ENCODE results near the gene ME3.

DNA sequence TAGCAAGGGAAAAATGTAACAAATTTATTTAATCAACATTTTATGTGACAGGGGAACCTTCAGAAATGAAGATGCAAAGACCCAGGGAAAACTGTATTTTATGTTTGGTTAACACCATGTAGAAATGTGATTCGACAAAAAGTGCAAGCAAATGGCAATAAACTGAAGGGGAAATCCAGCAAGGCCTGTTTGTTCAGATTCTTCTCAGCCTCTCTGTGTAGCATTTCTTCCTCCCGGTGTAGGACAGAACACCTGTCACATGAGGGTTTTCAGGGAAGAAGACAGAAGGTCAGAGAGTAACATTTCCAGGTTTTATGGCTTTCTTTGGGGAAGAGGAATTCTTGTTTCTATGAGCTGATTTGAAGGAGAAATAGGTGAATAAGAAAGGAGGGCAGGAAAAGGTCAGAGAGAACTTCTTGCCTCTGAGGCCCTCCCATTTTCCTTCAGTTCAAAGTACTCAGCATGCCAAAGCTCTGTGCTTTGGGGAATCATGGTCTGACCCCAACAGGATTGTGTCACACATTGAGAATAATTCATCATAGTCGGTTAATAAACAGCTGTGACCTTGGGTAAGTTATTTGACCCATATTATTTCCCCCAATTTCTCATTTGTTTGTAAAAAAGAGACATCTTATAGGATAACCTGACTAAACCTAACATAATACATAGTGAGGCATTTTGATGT lies 45.5 kb upstream of the ME3 start:
- TF ChIP-seq, protein P1, sequence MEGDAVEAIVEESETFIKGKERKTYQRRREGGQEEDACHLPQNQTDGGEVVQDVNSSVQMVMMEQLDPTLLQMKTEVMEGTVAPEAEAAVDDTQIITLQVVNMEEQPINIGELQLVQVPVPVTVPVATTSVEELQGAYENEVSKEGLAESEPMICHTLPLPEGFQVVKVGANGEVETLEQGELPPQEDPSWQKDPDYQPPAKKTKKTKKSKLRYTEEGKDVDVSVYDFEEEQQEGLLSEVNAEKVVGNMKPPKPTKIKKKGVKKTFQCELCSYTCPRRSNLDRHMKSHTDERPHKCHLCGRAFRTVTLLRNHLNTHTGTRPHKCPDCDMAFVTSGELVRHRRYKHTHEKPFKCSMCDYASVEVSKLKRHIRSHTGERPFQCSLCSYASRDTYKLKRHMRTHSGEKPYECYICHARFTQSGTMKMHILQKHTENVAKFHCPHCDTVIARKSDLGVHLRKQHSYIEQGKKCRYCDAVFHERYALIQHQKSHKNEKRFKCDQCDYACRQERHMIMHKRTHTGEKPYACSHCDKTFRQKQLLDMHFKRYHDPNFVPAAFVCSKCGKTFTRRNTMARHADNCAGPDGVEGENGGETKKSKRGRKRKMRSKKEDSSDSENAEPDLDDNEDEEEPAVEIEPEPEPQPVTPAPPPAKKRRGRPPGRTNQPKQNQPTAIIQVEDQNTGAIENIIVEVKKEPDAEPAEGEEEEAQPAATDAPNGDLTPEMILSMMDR (IDR thresholded peaks at IDR 0.05) = no peak
- TF ChIP-seq POLR2AphosphoS5 (IDR thresholded peaks at IDR 0.05) (no peak), POLR2A (IDR thresholded peaks at IDR 0.05) (no peak), EP300 (IDR thresholded peaks at IDR 0.05) (no peak)

All from gastroesophageal sphincter (tissue), 3 donors.